Caco-2 (cell line): ENCODE data around the gene RPS6KA5. TPM values are rescaled to one million over a fixed set of nuclear protein-coding genes. Genes with fewer than 3 reads are reported as not detected.

Experiments
- BruUV-seq: library from RNA; stranded (reverse); fragments of 400-500 nt; replicated peaks from 2 replicates; lab custom pipeline; 2021; lab: Mats Ljungman, UMichigan
- CTCF ChIA-PET: fragments of 300-600 bp; sonication (Branson Sonifier 250); formaldehyde crosslinking; loops from one replicate; lab custom pipeline; 2022; ENCODE audit warnings: antibody characterized with exemption; lab: Charles Lee
- POLR2A ChIA-PET: fragments of 300-600 bp; sonication (Branson Sonifier 250); formaldehyde crosslinking; loops from one replicate; lab custom pipeline; 2022; ENCODE audit warnings: antibody characterized with exemption; lab: Charles Lee
- DNase-seq, 2 experiments: peaks; one replicate each; pipeline versions ENCODE4 v3.0.0 to v3.0.0-alpha.2; 2020 to 2022
- H3K27me3 ChIP-seq: replicated peaks from 2 replicates; pipeline ENCODE4 v1.6.0; 2011; ENCODE audit warnings: low read length; ENCODE audit not compliant: control insufficient read depth, insufficient read depth
- H3K36me3 ChIP-seq: 2 replicates; pipeline ENCODE4 v1.5.1; 2011; ENCODE audit warnings: low read length; ENCODE audit not compliant: control insufficient read depth, insufficient read depth
- H3K4me1 ChIP-seq: fragments of 250-450 bp; sonication (Bioruptor Pico); 2 replicates; pipeline ENCODE4 v1.5.1; 2020; ENCODE audit warnings: mild to moderate bottlenecking
- H3K4me3 ChIP-seq: 2 replicates; pipeline ENCODE4 v1.5.1; 2011; ENCODE audit warnings: low read depth, mild to moderate bottlenecking, control low read depth, low read length
- H3K9me3 ChIP-seq: fragments of 250-450 bp; sonication (Bioruptor Pico); 2 replicates; pipeline ENCODE4 v1.5.1; 2020; ENCODE audit warnings: mild to moderate bottlenecking, moderate library complexity
- H3K27ac Mint-ChIP-seq: one replicate; pipeline ENCODE4 v1.8.0; 2022; ENCODE audit warnings: mixed read lengths; ENCODE audit not compliant: unreplicated experiment
- H3K27me3 Mint-ChIP-seq: one replicate; pipeline ENCODE4 v1.8.0; 2022; ENCODE audit warnings: mixed read lengths; ENCODE audit not compliant: insufficient read depth, unreplicated experiment
- H3K36me3 Mint-ChIP-seq: one replicate; pipeline ENCODE4 v1.8.0; 2022; ENCODE audit warnings: mild to moderate bottlenecking, mixed read lengths; ENCODE audit not compliant: insufficient read depth, unreplicated experiment
- H3K4me1 Mint-ChIP-seq: one replicate; pipeline ENCODE4 v1.8.0; 2022; ENCODE audit warnings: low read depth, mixed read lengths; ENCODE audit not compliant: unreplicated experiment
- H3K4me3 Mint-ChIP-seq: one replicate; pipeline ENCODE4 v1.8.0; 2022; ENCODE audit warnings: mild to moderate bottlenecking, moderate library complexity, mixed read lengths; ENCODE audit not compliant: unreplicated experiment
- H3K9me3 Mint-ChIP-seq: one replicate; pipeline ENCODE4 v1.8.0; 2022; ENCODE audit warnings: mixed read lengths; ENCODE audit not compliant: unreplicated experiment
- intact Hi-C: fragments of 100-400 bp; cut with micrococcal nuclease; formaldehyde crosslinking; loops from one replicate; pipeline ENCODE4 v1.10.0; 2022; ENCODE audit not compliant: unreplicated experiment
- total RNA-seq: library from RNA; stranded (reverse); gene quantifications from 2 replicates; pipeline ENCODE4 v1.2.3, GENCODE V29; 2022
- TF ChIP-seq, protein P1 (sequence below), 2 experiments: fragments of 200-600 bp in 1 of 2; IDR thresholded peaks; 1 replicate in 1 of 2; 2 replicates in 1 of 2; pipeline versions ENCODE4 v1.5.1 to v1.8.0; 2011 to 2022; ENCODE audit warnings: antibody characterized with exemption in 1 of 2, control low read depth in 1 of 2, inconsistent platforms in 1 of 2, low read depth in 1 of 2, low read length in 1 of 2, mild to moderate bottlenecking in 1 of 2, moderate library complexity in 1 of 2; ENCODE audit not compliant: insufficient read depth in 1 of 2, severe bottlenecking in 1 of 2, unreplicated experiment in 1 of 2

The RPS6KA5 gene
- total RNA-seq, 1 experiment from 2014 or later, result 5.7 TPM

DNA sequence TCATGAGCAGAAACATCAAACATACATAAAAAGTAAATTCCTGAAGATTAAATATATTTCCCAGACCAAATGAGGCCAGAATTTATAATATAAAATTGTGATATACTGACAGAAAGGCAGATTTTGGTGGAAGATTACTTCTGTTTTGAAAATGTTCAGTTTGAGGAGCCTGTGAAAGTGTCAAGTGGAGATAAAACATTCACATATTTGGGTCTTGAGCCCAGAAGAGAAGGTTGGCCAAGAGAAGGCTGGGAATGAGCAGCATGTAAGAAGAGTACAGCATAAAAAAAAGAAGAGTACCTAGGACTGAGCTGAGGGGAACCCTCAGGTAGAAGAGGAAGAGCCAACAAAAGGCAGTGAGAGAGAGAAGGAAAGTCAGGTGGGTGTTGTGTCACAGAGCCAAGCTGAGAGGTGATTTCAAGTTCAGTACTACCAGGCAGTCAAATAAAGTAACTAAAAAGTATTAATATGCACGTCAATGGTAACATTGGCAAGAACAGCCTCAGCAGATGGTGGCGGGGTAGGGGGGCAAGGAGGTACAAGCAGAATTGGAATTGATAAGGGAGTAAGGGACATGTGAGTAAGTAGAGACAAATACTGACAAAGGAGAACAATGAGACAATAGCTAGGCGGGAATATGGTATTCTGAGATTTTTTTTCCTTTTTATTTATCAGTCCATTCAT, 123.5 kb downstream of the RPS6KA5 start:
- intact Hi-C loops, result no loop called here
- CTCF ChIA-PET, result no interaction called here

DNA sequence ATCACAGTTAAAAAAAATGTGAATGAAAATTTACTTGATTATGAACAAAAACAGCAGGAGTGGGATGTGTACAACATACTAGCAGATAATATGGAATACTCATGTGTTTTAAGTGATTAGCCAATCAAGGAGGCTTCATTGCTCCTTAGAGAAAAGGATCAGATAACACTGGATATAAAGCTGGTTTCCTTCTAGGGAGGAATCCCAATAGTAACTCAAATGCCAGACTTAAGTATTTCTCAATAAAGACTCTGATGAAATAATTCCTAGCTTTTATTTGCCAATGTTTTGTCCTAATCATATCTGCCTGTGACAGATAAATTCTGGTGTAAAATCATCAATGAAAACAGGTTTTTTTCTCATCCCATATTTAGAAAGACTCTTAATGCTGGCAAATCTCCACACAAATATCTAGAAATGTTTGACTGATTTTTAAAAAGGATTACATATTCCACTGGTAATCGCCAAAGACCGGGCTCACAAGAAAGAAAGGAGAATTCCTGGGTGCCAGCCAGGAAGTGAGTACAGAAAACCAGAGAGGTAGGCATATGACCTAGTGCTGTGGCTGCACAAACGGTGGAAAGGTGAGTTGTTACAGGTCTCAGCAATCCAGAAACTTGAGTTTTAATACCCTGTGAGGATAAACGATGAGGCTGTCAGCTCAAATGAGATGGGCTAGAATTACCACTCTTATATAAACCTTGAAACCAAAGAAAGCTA, 135.7 kb downstream of the RPS6KA5 start:
- CTCF ChIA-PET, result no interaction called here
- DNase-seq, result no peak

More for the DNA sequence above, 123.5 kb downstream of the RPS6KA5 start:
- Mint-ChIP-seq H3K9me3 (peaks cover 35% of the 10 kb centered on the region), H3K27me3 (no peaks in the 10 kb centered on the region), H3K36me3 (no peaks in the 10 kb centered on the region), H3K27ac (no peak overlapping the region), H3K4me1 (no peaks in the 10 kb centered on the region), H3K4me3 (no peak overlapping the region)
- H3K27me3 ChIP-seq, result no peaks in the 10 kb centered on the region
- no peaks in the 10 kb centered on the region for H3K4me1 ChIP-seq
- peaks cover 8% of the 10 kb centered on the region; the same call in 1 of the 2 replicates for H3K9me3 ChIP-seq
- BruUV-seq, result no TSS peak
- POLR2A ChIA-PET, result no interaction called here
- TF ChIP-seq, protein P1, sequence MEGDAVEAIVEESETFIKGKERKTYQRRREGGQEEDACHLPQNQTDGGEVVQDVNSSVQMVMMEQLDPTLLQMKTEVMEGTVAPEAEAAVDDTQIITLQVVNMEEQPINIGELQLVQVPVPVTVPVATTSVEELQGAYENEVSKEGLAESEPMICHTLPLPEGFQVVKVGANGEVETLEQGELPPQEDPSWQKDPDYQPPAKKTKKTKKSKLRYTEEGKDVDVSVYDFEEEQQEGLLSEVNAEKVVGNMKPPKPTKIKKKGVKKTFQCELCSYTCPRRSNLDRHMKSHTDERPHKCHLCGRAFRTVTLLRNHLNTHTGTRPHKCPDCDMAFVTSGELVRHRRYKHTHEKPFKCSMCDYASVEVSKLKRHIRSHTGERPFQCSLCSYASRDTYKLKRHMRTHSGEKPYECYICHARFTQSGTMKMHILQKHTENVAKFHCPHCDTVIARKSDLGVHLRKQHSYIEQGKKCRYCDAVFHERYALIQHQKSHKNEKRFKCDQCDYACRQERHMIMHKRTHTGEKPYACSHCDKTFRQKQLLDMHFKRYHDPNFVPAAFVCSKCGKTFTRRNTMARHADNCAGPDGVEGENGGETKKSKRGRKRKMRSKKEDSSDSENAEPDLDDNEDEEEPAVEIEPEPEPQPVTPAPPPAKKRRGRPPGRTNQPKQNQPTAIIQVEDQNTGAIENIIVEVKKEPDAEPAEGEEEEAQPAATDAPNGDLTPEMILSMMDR (IDR thresholded peaks at IDR 0.05; ENCODE audit: insufficient read depth in 1 of 2, low read depth in 1 of 2, low read length in 1 of 2, severe bottlenecking in 1 of 2, unreplicated experiment in 1 of 2), result no peak
- H3K36me3 ChIP-seq, result no peaks in the 10 kb centered on the region
- no peak for DNase-seq
- H3K4me3 ChIP-seq, result no peak overlapping the region

DNA sequence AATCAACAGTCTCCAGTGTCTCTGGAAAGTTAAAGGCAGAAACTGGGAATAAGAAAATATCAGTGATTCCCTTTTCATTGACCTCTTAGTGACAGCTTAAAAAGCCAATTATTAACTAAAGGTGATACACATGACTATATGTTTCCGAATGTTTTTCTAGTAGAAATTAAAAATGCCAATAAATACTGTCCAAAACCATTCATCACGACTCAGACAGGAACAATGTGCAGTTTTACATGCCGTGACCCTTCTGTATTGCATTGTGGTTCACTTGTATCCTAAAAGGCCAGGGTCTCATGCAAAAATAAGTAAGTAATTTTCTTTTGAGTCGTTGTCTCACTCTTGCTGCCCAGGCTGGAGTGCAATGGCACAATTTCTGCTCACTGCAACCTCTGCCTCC, 138.3 kb downstream of the RPS6KA5 start:
- H3K27ac Mint-ChIP-seq, result no peak overlapping the region
- no peaks in the 10 kb centered on the region for H3K36me3 Mint-ChIP-seq
- CTCF ChIA-PET, result no interaction called here
- no peaks in the 10 kb centered on the region for H3K4me1 Mint-ChIP-seq
- H3K36me3 ChIP-seq, result no peaks in the 10 kb centered on the region
- TF ChIP-seq, protein P1 (IDR thresholded peaks at IDR 0.05; ENCODE audit: insufficient read depth in 1 of 2, low read depth in 1 of 2, low read length in 1 of 2, severe bottlenecking in 1 of 2, unreplicated experiment in 1 of 2), result no peak
- no peaks in the 10 kb centered on the region for H3K27me3 Mint-ChIP-seq
- H3K27me3 ChIP-seq, result no peaks in the 10 kb centered on the region
- H3K9me3 ChIP-seq, result no peaks in the 10 kb centered on the region
- no peaks in the 10 kb centered on the region for H3K4me1 ChIP-seq
- no peak overlapping the region for H3K4me3 ChIP-seq
- POLR2A ChIA-PET, result no interaction called here
- no peak overlapping the region for H3K4me3 Mint-ChIP-seq
- no TSS peak for BruUV-seq
- intact Hi-C loops, result no loop called here
- no peak for DNase-seq
- no peaks in the 10 kb centered on the region for H3K9me3 Mint-ChIP-seq

More for the DNA sequence above, 135.7 kb downstream of the RPS6KA5 start:
- Mint-ChIP-seq H3K36me3 (no peaks in the 10 kb centered on the region), H3K4me3 (no peak overlapping the region), H3K27ac (no peak overlapping the region), H3K9me3 (no peaks in the 10 kb centered on the region), H3K4me1 (no peaks in the 10 kb centered on the region), H3K27me3 (no peaks in the 10 kb centered on the region)
- POLR2A ChIA-PET, result no interaction called here
- Histone ChIP-seq H3K27me3 (no peaks in the 10 kb centered on the region), H3K4me1 (no peaks in the 10 kb centered on the region), H3K36me3 (no peaks in the 10 kb centered on the region), H3K9me3 (no peaks in the 10 kb centered on the region), H3K4me3 (no peak overlapping the region)
- no TSS peak for BruUV-seq
- intact Hi-C loops, result no loop called here
- TF ChIP-seq, protein P1 (IDR thresholded peaks at IDR 0.05; ENCODE audit: insufficient read depth in 1 of 2, low read depth in 1 of 2, low read length in 1 of 2, severe bottlenecking in 1 of 2, unreplicated experiment in 1 of 2), result no peak
